ENCODE data around the gene SMG6.

- TF ChIP-seq ZSCAN18 (CRISPR knock-in tag; IDR thresholded peaks at IDR 0.05) (no peak), CTCF (IDR thresholded peaks at IDR 0.05) (no peak), PREB (CRISPR knock-in tag; IDR thresholded peaks at IDR 0.05; ENCODE audit: borderline replicate concordance) (no peak)
These were observed 240.9 kb downstream of the SMG6 start for GRCh38 chr17:2062571-2063183.

Data from WTC11 (cell line).